HepG2 (cell line): ENCODE measurements around the gene YBX2. TPM values are rescaled to one million over a fixed set of nuclear protein-coding genes. Genes with fewer than 3 reads are reported as not detected.

Experiments used
- BHLHE40 ChIP-seq: IDR thresholded peaks from 2 replicates; pipeline ENCODE4 v1.6.1; 2011; ENCODE audit warnings: low read length, improper control_type of control experiment
- CEBPG ChIP-seq: IDR thresholded peaks from 2 replicates; pipeline ENCODE4 v1.6.1; 2016
- DMTF1 ChIP-seq: sonication (generic); formaldehyde crosslinking; IDR thresholded peaks from 2 replicates; pipeline ENCODE4 v1.4.0; 2020; ENCODE audit warnings: mild to moderate bottlenecking, missing genetic modification reagents
- E2F5 ChIP-seq: sonication (generic); formaldehyde crosslinking; conservative IDR thresholded peaks from 2 replicates; pipeline ENCODE4 v1.4.0; 2020; ENCODE audit warnings: missing genetic modification reagents
- FIP1L1 ChIP-seq: fragments of 200-400 bp; formaldehyde crosslinking; IDR thresholded peaks from 2 replicates; pipeline ENCODE4 v1.6.1; 2018; ENCODE audit warnings: low read depth, mild to moderate bottlenecking, low read length, moderate library complexity, borderline replicate concordance; ENCODE audit not compliant: insufficient read depth
- HNF4A ChIP-seq: sonication (generic); formaldehyde crosslinking; IDR thresholded peaks from 2 replicates; pipeline ENCODE4 v1.4.0; 2020; ENCODE audit warnings: missing genetic modification reagents
- HOXA9 ChIP-seq: sonication (generic); formaldehyde crosslinking; IDR thresholded peaks from 2 replicates; pipeline ENCODE4 v1.8.1; 2022; ENCODE audit warnings: missing genetic modification reagents, mild to moderate bottlenecking, moderate library complexity, borderline replicate concordance
- RARG ChIP-seq: sonication (generic); formaldehyde crosslinking; IDR thresholded peaks from 2 replicates; pipeline ENCODE4 v1.4.0; 2020; ENCODE audit warnings: low read depth, mild to moderate bottlenecking, missing genetic modification reagents
- RNF219 ChIP-seq: sonication (generic); formaldehyde crosslinking; IDR thresholded peaks from 2 replicates; pipeline ENCODE4 v1.5.0; 2020; ENCODE audit warnings: mild to moderate bottlenecking, missing genetic modification reagents
- TCF12 ChIP-seq, 2 experiments: fragments of 450-650 bp in 1 of 2; sonication (generic) in 1 of 2; formaldehyde crosslinking in 1 of 2; IDR thresholded peaks; 2 replicates each; pipeline versions ENCODE4 v1.6.1 to v1.8.0; 2017 to 2022; ENCODE audit warnings: antibody characterized with exemption in 1 of 2, mild to moderate bottlenecking in 1 of 2, missing genetic modification reagents in 1 of 2, moderate library complexity in 1 of 2
- ZNF362 ChIP-seq: sonication (generic); formaldehyde crosslinking; IDR thresholded peaks from 2 replicates; pipeline ENCODE4 v1.4.0; 2020; ENCODE audit warnings: missing genetic modification reagents, mild to moderate bottlenecking, borderline replicate concordance
- polyA plus RNA-seq, 8 experiments: library from polyadenylated mRNA; depleted of rRNA in 3 of 8; stranded (reverse) in 7 of 8; unstranded in 1 of 8; fragments of >200 nt; fragmentation: Illumina TruSeq in 4 of 8; extraction: Trizol in 4 of 8; gene quantifications; 2 replicates each; pipeline versions ENCODE4 v1.2.1 to v1.2.3, GENCODE V29; 2011 to 2016; ENCODE audit warnings: low read depth in 4 of 8, missing spikeins in 1 of 8, mixed read lengths in 1 of 8; ENCODE audit not compliant: insufficient read depth in 1 of 8
- total RNA-seq, 5 experiments: library from RNA; depleted of rRNA; stranded (reverse); fragments of >200 nt; fragmentation: Illumina TruSeq; extraction: Trizol; gene quantifications; 2 replicates each; pipeline ENCODE4 v1.2.3, GENCODE V29; 2016; ENCODE audit warnings: low read depth in 1 of 5
- TF ChIP-seq, protein P1 (sequence below): sonication (generic); formaldehyde crosslinking; IDR thresholded peaks from 2 replicates; pipeline ENCODE4 v1.5.0; 2020; ENCODE audit warnings: mild to moderate bottlenecking, missing genetic modification reagents
- TF ChIP-seq, protein P2 (sequence below): sonication (generic); formaldehyde crosslinking; IDR thresholded peaks from 2 replicates; pipeline ENCODE4 v1.5.0; 2020; ENCODE audit warnings: mild to moderate bottlenecking, missing genetic modification reagents

The YBX2 gene
- total and polyA plus RNA-seq, 2 of the 13 experiments (the other 11 are each of a cell fraction or from before 2014, with no cell fraction given): 0.12 to 0.22 TPM

DNA sequence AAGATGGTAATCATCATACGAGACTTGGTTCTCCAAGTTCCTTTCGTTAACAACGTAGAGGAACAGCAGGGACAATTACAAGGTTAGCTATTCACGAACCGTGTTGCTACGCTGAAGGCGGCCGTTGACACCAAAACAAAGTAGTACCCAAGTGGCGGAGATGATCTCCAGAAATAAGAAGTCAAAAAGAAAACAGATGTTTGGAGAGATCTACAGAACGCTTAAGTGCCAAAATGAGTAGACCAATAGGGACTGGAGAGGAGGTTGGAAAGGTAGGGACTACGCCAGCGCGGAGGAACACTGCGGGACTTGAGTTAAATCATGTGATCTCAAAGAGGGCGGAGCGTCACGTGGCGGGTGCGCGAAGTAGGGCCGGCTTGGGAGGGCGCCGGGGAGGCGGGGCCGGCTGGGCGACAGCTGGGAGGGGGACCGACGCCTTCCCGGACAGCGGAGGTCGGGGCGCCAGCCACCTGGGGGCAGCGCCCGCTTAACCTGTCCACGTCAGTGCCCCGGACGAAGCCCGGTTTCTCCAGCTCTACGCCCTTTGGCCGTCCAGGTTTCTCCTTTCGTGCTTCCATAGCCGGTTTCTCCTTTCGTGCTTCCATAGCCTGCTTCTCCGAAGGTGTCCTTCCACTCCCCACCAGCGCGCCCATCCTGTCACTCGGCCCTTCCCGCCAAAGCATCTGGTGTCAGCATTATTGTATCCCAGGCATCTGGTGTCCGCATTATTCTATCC is 51.6 kb downstream of the YBX2 start (continued):
- TF ChIP-seq BHLHE40: peak; percentile 92
- TF ChIP-seq E2F5 (CRISPR knock-in tag): 0 out of 2 replicates have a peak, but pooled peaks have one; percentile 15
- TF ChIP-seq, protein P1, sequence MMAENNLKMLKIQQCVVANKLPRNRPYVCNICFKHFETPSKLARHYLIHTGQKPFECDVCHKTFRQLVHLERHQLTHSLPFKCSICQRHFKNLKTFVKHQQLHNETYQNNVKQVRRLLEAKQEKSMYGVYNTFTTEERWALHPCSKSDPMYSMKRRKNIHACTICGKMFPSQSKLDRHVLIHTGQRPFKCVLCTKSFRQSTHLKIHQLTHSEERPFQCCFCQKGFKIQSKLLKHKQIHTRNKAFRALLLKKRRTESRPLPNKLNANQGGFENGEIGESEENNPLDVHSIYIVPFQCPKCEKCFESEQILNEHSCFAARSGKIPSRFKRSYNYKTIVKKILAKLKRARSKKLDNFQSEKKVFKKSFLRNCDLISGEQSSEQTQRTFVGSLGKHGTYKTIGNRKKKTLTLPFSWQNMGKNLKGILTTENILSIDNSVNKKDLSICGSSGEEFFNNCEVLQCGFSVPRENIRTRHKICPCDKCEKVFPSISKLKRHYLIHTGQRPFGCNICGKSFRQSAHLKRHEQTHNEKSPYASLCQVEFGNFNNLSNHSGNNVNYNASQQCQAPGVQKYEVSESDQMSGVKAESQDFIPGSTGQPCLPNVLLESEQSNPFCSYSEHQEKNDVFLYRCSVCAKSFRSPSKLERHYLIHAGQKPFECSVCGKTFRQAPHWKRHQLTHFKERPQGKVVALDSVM: 0 out of 2 replicates have a peak, but pooled peaks have one; percentile 30
- TF ChIP-seq DMTF1 (CRISPR knock-in tag): no peak
- TF ChIP-seq HNF4A (CRISPR knock-in tag): peak; percentile 46
- TF ChIP-seq, protein P2, sequence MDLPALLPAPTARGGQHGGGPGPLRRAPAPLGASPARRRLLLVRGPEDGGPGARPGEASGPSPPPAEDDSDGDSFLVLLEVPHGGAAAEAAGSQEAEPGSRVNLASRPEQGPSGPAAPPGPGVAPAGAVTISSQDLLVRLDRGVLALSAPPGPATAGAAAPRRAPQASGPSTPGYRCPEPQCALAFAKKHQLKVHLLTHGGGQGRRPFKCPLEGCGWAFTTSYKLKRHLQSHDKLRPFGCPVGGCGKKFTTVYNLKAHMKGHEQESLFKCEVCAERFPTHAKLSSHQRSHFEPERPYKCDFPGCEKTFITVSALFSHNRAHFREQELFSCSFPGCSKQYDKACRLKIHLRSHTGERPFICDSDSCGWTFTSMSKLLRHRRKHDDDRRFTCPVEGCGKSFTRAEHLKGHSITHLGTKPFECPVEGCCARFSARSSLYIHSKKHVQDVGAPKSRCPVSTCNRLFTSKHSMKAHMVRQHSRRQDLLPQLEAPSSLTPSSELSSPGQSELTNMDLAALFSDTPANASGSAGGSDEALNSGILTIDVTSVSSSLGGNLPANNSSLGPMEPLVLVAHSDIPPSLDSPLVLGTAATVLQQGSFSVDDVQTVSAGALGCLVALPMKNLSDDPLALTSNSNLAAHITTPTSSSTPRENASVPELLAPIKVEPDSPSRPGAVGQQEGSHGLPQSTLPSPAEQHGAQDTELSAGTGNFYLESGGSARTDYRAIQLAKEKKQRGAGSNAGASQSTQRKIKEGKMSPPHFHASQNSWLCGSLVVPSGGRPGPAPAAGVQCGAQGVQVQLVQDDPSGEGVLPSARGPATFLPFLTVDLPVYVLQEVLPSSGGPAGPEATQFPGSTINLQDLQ (CRISPR knock-in tag): 0 out of 2 replicates have a peak, but pooled peaks have one; percentile 20
- TF ChIP-seq TCF12 (IDR thresholded peaks at IDR 0.05): no peak
- no peak; the same call in 1 of the 2 replicates for TF ChIP-seq TCF12 (CRISPR knock-in tag; IDR thresholded peaks at IDR 0.05)
- TF ChIP-seq RARG (CRISPR knock-in tag): no peak
- TF ChIP-seq ZNF362 (CRISPR knock-in tag): 0 out of 2 replicates have a peak, but pooled peaks have one; percentile 46
- peak; percentile 69; the same call in 1 of the 2 replicates for TF ChIP-seq HOXA9 (CRISPR knock-in tag)
- TF ChIP-seq FIP1L1: no peak
- no peak; the same call in 1 of the 2 replicates for TF ChIP-seq RNF219
- TF ChIP-seq CEBPG (CRISPR knock-in tag): no peak
